Esophagus squamous epithelium (tissue), 5 donors: Measurements from ENCODE around the gene PRKD3. TPM values are rescaled to one million over a fixed set of nuclear protein-coding genes. Genes with fewer than 3 reads are reported as not detected.
A peak's percentile ranks its signal among the peaks of the same experiment; 100 is the strongest.

Experiments
- DNase-seq: peaks from one replicate; lab custom pipeline; 2025; lab: John Stamatoyannopoulos, UW
- H3K27ac ChIP-seq, 4 donors: fragments of 200-600 bp; sonication (generic); one replicate each; pipeline ENCODE4 v1.5.1; 2016 to 2019; ENCODE audit warnings: mild to moderate bottlenecking in 1 of 4
- H3K27me3 ChIP-seq, 4 donors: fragments of 200-600 bp; sonication (generic); 1 replicate in 3 of 4; 2 replicates in 1 of 4; pipeline versions ENCODE4 v1.5.1 to v1.6.0; 2017 to 2021; ENCODE audit warnings: antibody characterized with exemption in 1 of 4
- H3K36me3 ChIP-seq, 3 donors: fragments of 200-600 bp; sonication (generic); one replicate each; pipeline ENCODE4 v1.5.1; 2016 to 2019
- H3K4me1 ChIP-seq, 3 donors: fragments of 200-600 bp; sonication (generic); one replicate each; pipeline ENCODE4 v1.5.1; 2017 to 2019
- H3K4me3 ChIP-seq, 4 donors: fragments of 200-600 bp; sonication (generic); 1 replicate in 3 of 4; 2 replicates in 1 of 4; pipeline ENCODE4 v1.5.1; 2016 to 2019; ENCODE audit warnings: mild to moderate bottlenecking in 2 of 4, moderate library complexity in 1 of 4
- H3K9me3 ChIP-seq, 3 donors: fragments of 200-600 bp; sonication (generic); one replicate each; pipeline ENCODE4 v1.5.1; 2016 to 2019
- CTCF ChIP-seq, 6 experiments: fragments of 450-650 bp in 4 of 6; fragments of 200-600 bp in 2 of 6; sonication (generic) in 2 of 6; IDR thresholded peaks; one replicate each; pipeline ENCODE4 v1.5.1; 2016 to 2019; ENCODE audit warnings: antibody characterized with exemption in 6 of 6, mild to moderate bottlenecking in 4 of 6, moderate library complexity in 4 of 6
- POLR2A ChIP-seq, 4 donors: fragments of 450-650 bp; IDR thresholded peaks; one replicate each; pipeline ENCODE4 v1.6.1; 2017; ENCODE audit warnings: antibody characterized with exemption in 4 of 4, mild to moderate bottlenecking in 4 of 4, moderate library complexity in 3 of 4
- WGBS, 2 donors: methylation state at CpG; one replicate each; pipeline ENCODE4 v1.1.5; 2018; 5-methylcytosine and 5-hydroxymethylcytosine counted together
- intact Hi-C: fragments of 100-400 bp; cut with DNase I; formaldehyde crosslinking; loops from one replicate; pipeline ENCODE4 v1.15.0; 2022
- small RNA-seq, 4 donors: library from RNA; depleted of rRNA; stranded (forward); fragments of <200 nt; gene quantifications; one replicate each; pipeline ENCODE3, GENCODE V24; 2016
- total RNA-seq, 4 donors: library from RNA; depleted of rRNA; stranded (reverse); fragments of >200 nt; gene quantifications; one replicate each; pipeline ENCODE4 v1.1.0, GENCODE V29; 2016
- donor health status: DM: yes; HTN: yes; CAD: no.

PRKD3 gene
- total RNA-seq, 4 donors from 2014 or later: 7.4 to 25.9 (median 23.2) TPM

- intact Hi-C loops: no loop called here
- TF ChIP-seq POLR2A (IDR thresholded peaks at IDR 0.05) (no peak), CTCF (IDR thresholded peaks at IDR 0.05) (no peak)
- WGBS, 2 donors: 56 to 85% methylated on average over 2 of the region's 2 CpGs
- DNase-seq: no peak
- peaks cover 0 to 13% (median 0%) of the 10 kb centered on the region in 3 donors for H3K4me1 ChIP-seq
- no peaks in the 10 kb centered on the region for H3K27me3 ChIP-seq
- H3K4me3 ChIP-seq: no peak overlapping the region
- peaks cover 0 to 72% (median 4%) of the 10 kb centered on the region in 3 donors for H3K36me3 ChIP-seq
- no peaks in the 10 kb centered on the region for H3K9me3 ChIP-seq
- H3K27ac ChIP-seq: peak overlapping the region in 1 of 4 donors; percentile 27
Measured at GRCh38 chr2:37283207-37283606, 41.4 kb downstream of the PRKD3 start.

- no peak for DNase-seq
- H3K36me3 ChIP-seq: peaks cover 0 to 71% (median 4%) of the 10 kb centered on the region in 3 donors
Measured at GRCh38 chr2:37282746-37283145, 41.9 kb downstream of the PRKD3 start.

GRCh38 chr2:37281916-37282315, 42.7 kb downstream of the PRKD3 start:
- no peak for DNase-seq
- peaks cover 0 to 73% (median 4%) of the 10 kb centered on the region in 3 donors for H3K36me3 ChIP-seq
- TF ChIP-seq CTCF (IDR thresholded peaks at IDR 0.05) (no peak), POLR2A (IDR thresholded peaks at IDR 0.05) (no peak)
- no peak overlapping the region for H3K27ac ChIP-seq
- intact Hi-C loops: no loop called here
- H3K27me3 ChIP-seq: no peaks in the 10 kb centered on the region
- no peaks in the 10 kb centered on the region for H3K9me3 ChIP-seq
- WGBS, 2 donors: 84 to 92% methylated on average over 1 of the region's 1 CpG
- peaks cover 0 to 13% (median 0%) of the 10 kb centered on the region in 3 donors for H3K4me1 ChIP-seq
- H3K4me3 ChIP-seq: no peak overlapping the region

More at GRCh38 chr2:37282746-37283145, 41.9 kb downstream of the PRKD3 start:
- peaks cover 0 to 13% (median 0%) of the 10 kb centered on the region in 3 donors for H3K4me1 ChIP-seq
- no peaks in the 10 kb centered on the region for H3K9me3 ChIP-seq
- H3K27ac ChIP-seq: peak overlapping the region in 1 of 4 donors; percentile 27
- H3K27me3 ChIP-seq: no peaks in the 10 kb centered on the region
- H3K4me3 ChIP-seq: no peak overlapping the region
- intact Hi-C loops: no loop called here
- 91 to 97% methylated on average over 2 of the region's 2 CpGs for WGBS, 2 donors
- TF ChIP-seq CTCF (IDR thresholded peaks at IDR 0.05): no peak
- no peak for TF ChIP-seq POLR2A (IDR thresholded peaks at IDR 0.05)

- Histone ChIP-seq H3K27ac (no peak overlapping the region), H3K4me3 (no peak overlapping the region), H3K36me3 (peaks cover 0 to 91% (median 9%) of the 10 kb centered on the region in 3 donors), H3K9me3 (no peaks in the 10 kb centered on the region), H3K27me3 (no peaks in the 10 kb centered on the region), H3K4me1 (no peaks in the 10 kb centered on the region)
- WGBS, 2 donors: 77 to 82% methylated on average over 2 of the region's 2 CpGs
- DNase-seq: no peak
- intact Hi-C loops: no loop called here
- no peak for TF ChIP-seq POLR2A (IDR thresholded peaks at IDR 0.05)
- TF ChIP-seq CTCF (IDR thresholded peaks at IDR 0.05): no peak
Measured at GRCh38 chr2:37276291-37276690, 48.3 kb downstream of the PRKD3 start.

Small RNAs within 50 kb of the gene (small RNA-seq; reads per million reads assigned to genes)
- gene RNU6-939P: 0 reads per million in 4 donors

Other genes with a start within 250 kb of the PRKD3 start
- 10 to 100 TPM; 15.8 to 34.5 (median 23.1) TPM for gene HEATR5B, start 240.5 kb downstream of the PRKD3 start, total RNA-seq
- 1 to 10 TPM; 2.7 to 6.8 (median 5.9) TPM for gene GPATCH11, start 240.3 kb downstream of the PRKD3 start, total RNA-seq
- gene EIF2AK2, start 167.9 kb downstream of the PRKD3 start, total RNA-seq: 10 to 100 TPM in 3 of 4 donors, 1 to 10 TPM in 1; 8.1 to 21.4 (median 16.7) TPM
- gene SULT6B1, start 136.2 kb downstream of the PRKD3 start, total RNA-seq: not detected
- gene CEBPZOS, start 128.3 kb downstream of the PRKD3 start, total RNA-seq: 10 to 100 TPM; 17.9 to 22.3 (median 20.3) TPM
- gene CEBPZ, start 93.2 kb downstream of the PRKD3 start, total RNA-seq: 10 to 100 TPM; 13.9 to 47.5 (median 33.7) TPM
- 10 to 100 TPM in 1 of 4 donors, 1 to 10 TPM in 3; 8.3 to 12.6 (median 8.9) TPM for gene NDUFAF7, start 93.2 kb downstream of the PRKD3 start, total RNA-seq
- 10 to 100 TPM in 2 of 4 donors, 1 to 10 TPM in 2; 2.1 to 13.7 (median 7.2) TPM for gene QPCT, start 19.8 kb upstream of the PRKD3 start, total RNA-seq